GM12874 (cell line): Measurements from ENCODE around the gene PADI6.

Experiments
- TF ChIP-seq, protein P1 (sequence below): IDR thresholded peaks from 2 replicates; pipeline ENCODE4 v1.5.1; 2011; ENCODE audit warnings: low read depth, mild to moderate bottlenecking, control low read depth, low read length, moderate library complexity; ENCODE audit not compliant: insufficient read depth

Gene PADI6

GRCh38 chr1:17350928-17351446 lies 21.0 kb upstream of the PADI6 start:
- TF ChIP-seq, protein P1, sequence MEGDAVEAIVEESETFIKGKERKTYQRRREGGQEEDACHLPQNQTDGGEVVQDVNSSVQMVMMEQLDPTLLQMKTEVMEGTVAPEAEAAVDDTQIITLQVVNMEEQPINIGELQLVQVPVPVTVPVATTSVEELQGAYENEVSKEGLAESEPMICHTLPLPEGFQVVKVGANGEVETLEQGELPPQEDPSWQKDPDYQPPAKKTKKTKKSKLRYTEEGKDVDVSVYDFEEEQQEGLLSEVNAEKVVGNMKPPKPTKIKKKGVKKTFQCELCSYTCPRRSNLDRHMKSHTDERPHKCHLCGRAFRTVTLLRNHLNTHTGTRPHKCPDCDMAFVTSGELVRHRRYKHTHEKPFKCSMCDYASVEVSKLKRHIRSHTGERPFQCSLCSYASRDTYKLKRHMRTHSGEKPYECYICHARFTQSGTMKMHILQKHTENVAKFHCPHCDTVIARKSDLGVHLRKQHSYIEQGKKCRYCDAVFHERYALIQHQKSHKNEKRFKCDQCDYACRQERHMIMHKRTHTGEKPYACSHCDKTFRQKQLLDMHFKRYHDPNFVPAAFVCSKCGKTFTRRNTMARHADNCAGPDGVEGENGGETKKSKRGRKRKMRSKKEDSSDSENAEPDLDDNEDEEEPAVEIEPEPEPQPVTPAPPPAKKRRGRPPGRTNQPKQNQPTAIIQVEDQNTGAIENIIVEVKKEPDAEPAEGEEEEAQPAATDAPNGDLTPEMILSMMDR = no peak

GRCh38 chr1:17351598-17352324 lies 20.2 kb upstream of the PADI6 start:
- TF ChIP-seq, protein P1 = no peak

DNA sequence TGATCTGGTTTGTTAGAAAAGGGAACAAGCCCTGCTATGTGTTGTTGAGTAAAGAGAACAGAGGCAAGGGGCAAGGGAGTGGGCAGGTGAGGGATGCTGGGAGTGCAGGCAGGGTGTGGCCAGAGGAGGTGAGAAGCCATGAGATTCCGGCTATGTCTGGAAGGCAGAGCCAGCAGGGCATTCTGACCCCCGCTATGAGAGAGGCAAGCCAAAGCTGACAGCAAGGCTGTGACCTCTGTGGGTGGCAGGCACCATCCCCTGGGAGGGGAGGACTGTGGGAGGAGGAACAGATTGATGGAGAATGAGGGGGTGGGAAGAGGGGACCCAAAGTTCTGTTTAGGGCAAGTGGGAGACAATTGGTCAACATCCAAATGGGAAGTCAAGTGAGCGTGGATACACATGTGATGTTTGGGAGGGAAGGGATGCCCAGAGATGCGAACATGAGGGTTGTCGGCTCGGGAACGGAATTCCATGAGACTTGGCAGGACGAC lies 19.5 kb upstream of the PADI6 start:
- TF ChIP-seq, protein P1 = no peak

GRCh38 chr1:17355898-17356297 lies 16.1 kb upstream of the PADI6 start:
- TF ChIP-seq, protein P1 = no peak

DNA sequence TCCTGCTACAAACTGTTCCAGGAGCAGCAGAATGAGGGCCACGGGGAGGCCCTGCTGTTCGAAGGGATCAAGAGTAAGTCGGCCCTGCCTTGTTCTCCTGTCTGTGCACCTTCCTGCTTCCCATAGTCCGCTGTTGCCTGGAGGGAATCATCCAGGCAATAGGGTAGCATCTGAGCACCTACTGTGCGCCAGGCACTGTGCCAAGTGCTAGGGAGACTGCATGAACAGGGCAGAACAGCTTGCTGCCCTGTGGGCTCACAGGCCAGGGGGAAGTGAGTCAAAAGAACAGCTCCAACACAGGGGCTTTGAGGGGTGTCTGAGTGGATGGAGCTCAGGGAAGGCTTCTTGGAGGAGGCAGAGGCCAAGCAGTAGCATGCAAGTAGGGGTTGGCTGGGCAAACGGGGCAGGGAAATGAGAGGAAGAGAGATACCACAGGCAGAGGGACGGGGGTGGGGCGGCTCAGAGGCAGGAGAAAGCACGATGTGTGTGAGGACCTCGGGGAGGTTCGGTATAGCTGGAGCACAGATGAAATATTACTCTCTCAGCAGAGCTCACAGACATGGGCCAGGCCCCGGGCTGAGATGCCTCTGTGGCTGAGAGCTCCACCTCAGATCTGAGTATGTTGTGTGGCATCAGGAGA lies 15.5 kb upstream of the PADI6 start:
- TF ChIP-seq, protein P1 = no peak

DNA sequence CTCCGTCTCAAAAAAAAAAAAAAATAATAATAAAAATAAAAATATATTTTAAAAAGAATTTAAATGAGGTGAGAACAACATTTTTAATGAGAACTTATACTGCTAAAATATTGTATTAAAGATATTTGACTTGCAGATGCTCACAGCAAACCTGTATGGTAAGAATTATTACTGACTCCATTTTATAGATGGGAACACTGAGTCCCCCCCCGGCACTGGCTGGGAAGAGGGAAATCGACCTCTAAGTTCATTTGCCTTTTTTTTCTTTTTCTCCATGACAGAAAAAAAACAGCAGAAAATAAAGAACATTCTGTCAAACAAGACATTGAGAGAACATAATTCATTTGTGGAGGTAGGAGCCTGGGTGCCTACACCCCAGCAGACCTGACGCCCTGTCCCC lies 13.4 kb upstream of the PADI6 start:
- TF ChIP-seq, protein P1 = no peak

GRCh38 chr1:17359031-17359430 lies 13.0 kb upstream of the PADI6 start:
- TF ChIP-seq, protein P1 = no peak
